ENCODE measurements around the gene YPEL4. TPM values are rescaled to one million over a fixed set of nuclear protein-coding genes. Genes with fewer than 3 reads are reported as not detected.
"Not testable (repeated sequence)": the region's sequence is repeated elsewhere in the genome, so short reads cannot be mapped to it uniquely, and the experiment has no call there.

YPEL4 gene, protein sequence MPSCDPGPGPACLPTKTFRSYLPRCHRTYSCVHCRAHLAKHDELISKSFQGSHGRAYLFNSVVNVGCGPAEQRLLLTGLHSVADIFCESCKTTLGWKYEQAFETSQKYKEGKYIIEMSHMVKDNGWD
- polyA plus RNA-seq (ENCODE audit: insufficient read length in 10 of 10) = 1 to 10 TPM; 1.1 to 3.4 (median 1.6) TPM
- long read RNA-seq, donor 1 = 0 reads
- long read RNA-seq, donor 2, partial matches to known transcripts = 0 of 1 reads
- long read RNA-seq, donor 2, other reads (novel, unspliced or antisense) = 0 of 1 reads
- long read RNA-seq, donor 3 = 0 reads
- long read RNA-seq, donor 4 = 0 reads
- long read RNA-seq, donor 5 = 0 reads
- long read RNA-seq, donor 6 = 0 reads
- long read RNA-seq, donor 7 = 0 reads
- long read RNA-seq, donor 8 = 0 reads
- long read RNA-seq, donor 9 = 0 reads

DNA sequence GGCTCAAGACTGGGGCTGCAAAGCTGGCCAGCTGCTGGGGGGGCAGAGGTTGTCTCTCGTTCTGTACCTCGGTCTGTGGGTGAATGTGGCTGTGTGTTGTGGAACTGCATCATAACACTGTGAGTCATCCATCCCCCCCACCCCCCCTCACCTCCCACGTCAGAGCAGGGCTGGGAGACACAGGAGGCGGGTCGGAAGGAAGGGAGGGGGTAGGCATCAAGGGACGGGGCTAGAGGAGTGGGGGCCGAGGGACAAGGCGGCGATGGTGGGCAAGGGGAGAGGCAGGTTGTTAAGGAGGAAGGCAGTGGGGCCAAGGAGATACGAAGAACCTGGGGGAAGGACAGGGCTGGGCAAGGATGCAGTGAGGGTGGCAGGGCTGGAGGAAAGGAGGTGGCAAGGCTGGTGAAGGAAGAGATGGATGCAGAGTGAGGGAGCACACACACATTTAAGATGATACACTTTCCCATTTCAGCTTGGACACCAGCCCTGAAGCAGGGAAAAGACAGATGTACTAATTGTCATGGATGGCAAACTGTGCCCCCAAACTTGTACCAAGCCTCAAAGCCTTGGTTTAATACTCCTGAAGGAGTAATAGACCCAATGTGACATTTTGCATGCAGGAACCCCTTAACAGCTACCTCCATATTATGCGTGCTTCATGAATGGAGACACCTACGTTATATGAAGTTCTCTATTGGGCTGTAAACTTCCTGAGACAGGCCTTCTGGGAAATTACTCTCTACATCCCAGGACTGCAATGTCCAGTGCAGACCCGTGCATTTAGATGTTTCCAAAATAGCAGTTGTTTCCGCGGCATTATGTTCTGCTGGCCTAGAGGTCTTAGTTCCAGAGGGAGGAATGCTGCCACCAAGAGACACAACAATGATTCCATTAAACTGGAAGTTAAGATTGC is at the start of gene YPEL4:
Gene YPEL4 (minus strand): TSS at position 87 of the 913 bp plus-strand sequence. CDS start 2,805 bp downstream, outside the sequence.
- DNase-seq = peak in 1 of 3 donors; percentile 83

DNA sequence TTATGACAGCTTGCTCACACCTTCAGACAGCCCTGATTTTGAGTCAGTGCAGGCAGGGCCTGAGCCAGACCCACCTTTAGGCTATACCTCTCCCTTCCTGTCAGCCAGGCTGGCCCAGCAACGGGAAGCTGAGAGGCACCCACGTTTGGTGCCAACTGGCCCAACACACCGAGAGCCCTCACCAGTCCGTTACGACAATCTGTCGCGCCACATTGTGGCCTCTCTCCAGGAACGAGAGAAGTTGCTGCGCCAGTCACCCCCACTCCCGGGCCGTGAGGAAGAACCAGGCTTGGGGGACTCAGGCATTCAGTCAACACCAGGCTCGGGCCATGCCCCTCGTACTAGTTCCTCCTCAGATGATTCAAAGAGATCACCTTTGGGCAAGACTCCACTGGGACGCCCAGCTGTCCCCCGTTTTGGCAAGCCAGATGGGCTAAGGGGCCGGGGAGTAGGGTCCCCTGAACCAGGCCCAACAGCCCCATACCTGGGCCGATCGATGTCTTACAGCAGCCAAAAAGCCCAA is 49.2 kb upstream of the YPEL4 start:
- no peak for DNase-seq

DNA sequence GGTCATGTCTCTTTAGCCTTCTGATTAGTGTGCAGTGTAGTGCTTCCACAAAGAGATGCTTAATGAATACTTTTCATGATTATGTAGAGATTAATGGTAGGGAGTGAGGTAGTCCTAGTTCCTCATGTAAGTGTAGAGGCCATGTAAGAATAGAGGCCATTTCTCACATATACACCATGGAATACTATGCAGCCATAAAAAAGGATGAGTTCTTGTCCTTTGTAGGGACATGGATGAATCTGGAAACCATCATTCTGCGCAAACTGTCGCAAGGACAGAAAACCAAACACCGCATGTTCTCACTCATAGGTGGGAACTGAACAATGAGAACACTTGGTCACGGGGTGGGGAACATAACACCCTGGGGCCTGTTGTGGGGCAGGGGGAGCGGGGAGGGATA is 40.8 kb upstream of the YPEL4 start:
- DNase-seq = not testable (repeated sequence)

DNA sequence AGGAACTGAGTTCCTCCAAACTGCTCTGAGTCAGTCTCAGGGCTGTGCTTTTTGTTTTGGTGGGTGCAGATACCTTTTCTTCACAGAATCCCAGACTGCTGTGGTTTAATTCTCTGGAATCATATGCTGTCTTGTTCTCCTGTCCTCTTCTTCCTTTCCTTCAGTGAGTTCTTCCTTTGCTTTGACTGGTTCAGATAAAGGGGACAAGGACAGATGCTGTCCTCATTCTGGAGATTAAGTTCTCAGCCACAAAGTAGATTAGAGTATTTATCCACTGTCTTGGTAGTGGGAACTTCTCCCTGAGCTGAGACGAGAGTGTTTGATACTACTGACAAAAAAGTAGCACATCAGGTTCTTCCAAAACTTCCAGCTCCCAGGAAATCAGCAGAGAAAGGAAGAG is 31.5 kb upstream of the YPEL4 start:
- no peak for DNase-seq

DNA sequence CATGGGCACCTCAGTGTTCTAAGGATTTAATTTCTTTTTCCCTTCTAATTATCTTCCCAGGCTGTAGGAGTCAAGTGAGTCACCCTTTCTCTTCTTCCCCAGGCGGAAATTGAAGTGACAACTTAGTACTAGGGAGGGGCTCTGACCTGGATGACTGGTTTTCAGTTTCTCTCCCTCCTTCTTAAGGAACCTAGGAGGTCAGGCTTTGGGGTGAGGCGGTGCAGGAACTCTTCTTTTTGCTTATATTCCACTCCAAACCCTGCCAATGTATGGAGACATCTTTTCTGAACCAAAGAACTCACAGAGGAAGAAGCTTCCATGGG is 30.8 kb upstream of the YPEL4 start:
- no peak for DNase-seq

DNA sequence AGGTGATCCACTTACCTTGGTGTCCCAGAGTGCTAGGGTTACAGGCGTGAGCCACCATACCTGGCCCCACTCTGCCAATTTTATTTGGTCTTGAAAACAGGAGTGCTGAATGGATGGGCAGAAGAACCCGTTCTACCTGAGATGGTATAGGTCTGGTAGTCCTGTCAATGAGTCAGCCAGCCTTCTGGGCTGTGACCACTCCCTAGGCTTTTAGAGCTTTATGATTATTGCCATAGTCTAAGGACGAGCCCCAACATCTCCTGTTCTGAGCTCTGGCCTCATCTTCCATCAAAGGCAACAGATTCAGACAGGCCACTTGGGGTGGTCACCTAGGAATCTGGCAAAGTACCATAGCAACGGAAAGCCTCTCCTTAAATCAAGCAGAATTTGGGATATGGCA is 29.7 kb upstream of the YPEL4 start:
- DNase-seq = no peak

DNA sequence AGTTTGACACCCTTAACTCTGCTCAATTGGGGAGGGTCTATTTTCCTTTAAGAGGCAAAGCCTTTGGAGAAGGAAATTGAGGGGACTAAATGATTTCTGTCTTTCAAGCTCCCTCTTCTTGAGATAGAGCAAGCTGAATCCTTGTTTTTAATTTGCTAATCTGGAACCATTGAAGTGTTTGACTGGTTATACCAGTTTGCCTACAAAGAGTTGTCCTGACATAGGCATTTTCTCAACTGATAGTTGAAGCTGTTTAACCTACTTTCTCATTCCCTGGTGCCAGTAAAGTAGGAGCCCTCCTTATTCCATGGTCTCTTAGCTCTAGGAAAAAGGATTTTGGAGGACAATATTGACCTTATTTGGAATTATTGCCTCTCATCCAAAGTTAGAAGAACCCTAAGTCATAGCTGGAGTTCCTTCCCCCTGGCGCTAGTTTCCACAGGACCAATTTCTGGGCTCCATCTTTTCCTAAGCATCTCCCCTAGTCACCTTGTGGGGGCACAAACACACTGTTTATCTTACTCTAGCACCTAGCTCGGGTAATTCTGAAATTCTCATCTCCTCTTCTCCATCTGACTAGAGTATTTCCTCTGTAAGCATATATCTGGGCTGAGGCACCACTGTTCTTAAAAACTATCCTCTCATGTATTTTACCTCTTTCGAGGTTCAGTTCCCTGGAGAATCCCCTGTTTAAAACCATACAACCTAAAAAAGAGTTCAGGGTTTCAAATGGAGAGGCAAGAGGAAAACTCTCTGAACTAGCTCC is 25.6 kb upstream of the YPEL4 start:
- no peak for DNase-seq

DNA sequence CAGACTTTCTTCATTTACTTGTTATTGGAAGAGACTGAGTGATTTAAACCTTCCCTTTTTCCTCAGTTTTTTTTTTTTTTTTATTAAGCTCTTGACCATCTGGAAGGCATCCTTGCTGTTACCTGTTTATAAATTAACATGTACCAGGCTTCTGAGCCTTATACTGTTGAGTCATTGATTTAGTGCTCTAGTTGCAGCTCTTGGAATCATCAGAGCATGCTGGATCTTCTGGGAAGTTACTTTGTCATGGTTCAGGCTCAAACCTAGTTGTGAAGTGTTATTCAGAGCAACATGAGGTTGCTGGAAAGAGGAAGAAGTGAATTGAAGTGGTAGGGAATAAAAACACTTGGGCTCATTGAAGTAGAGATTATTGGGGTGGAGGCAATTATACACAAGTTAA is 24.5 kb upstream of the YPEL4 start:
- no peak for DNase-seq

DNA sequence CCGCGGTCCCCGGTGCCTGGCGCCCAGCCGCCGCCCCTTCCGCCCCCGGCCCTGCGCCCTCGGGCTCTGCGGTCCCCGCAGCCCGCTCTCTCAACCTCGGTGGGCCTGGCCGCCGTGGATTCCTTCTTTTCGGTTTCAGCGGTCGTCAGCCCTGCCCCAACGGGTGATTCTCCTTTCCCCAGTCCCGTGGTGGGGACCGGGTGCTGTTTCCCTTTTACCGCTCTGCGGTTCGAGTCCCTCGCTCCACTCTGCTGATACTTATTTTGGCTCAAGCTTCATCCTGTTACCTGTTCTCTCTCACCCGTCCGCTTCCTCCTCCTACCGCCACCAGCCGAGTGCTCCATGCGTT is 18.7 kb upstream of the YPEL4 start:
- DNase-seq = no peak

DNA sequence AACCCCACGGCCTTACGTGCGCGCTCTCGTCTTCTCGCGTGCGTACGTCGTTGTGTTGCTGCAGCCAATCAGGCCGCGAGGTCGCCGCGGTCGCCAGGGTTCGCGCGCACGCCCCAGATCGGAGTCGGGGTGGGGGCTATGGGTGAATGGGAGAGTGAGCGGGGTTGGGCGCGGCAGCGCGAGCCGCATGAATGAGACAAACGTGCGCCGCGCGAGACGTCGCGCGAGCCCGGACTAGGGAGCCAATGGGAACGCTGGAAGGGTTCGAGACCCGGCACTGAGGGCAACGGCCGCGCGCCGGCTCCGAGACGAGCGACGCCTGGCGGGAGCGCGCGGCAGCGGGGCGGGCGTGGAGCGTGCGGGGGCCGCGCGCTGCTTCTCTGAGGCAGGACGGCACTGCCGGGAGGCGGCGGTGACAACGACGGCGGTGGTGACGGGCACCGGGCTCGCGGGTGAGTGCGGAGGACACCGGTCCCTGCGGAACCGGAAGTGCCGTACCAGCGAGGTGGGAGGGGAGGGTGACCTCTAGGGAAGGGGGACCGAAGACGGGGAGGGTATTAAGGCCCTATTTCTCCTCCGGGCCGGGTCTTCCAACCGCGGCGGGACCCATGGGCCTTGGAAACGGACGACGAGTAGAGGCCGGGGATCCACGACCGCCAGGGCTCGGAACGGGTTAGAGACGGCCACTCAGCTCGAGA is 18.2 kb upstream of the YPEL4 start, which contains the start of gene ZDHHC5:
Gene ZDHHC5 (plus strand): TSS at position 379 of the 698 bp plus-strand sequence. CDS start 4,977 bp downstream, outside the sequence.
- DNase-seq = peak; percentile 99 to 100 (median 100)

DNA sequence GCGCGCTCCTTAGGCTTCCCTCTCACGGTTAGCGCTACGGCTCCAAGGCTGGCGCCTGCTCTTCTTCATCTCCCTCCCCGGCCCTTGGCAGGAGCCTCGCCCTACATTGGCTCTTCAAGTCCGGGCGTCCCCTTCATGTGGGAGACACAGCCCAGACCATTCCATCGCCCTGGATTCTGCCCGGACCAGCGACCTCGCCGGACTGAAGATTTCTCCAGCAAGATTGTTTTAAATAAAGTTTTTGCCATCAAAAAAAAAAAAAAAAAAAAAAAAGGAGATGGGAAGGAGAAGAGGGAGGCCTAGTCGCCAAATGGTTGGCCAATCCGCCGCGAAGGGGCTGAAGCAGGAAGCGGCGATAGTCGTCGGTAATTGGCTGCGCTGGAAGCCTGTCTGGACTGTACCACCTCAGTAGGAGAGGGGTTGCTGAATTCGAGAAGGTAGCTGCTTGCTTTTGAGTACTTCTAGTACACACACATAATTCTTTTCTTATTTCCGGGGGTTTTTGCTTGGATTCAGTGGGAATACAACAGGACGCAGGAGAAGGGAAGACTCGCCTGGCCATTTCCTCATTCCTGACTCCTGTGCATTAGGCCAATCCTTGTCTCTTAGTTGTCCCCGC is 17.5 kb upstream of the YPEL4 start:
- peak; percentile 98 to 99 (median 99) for DNase-seq

DNA sequence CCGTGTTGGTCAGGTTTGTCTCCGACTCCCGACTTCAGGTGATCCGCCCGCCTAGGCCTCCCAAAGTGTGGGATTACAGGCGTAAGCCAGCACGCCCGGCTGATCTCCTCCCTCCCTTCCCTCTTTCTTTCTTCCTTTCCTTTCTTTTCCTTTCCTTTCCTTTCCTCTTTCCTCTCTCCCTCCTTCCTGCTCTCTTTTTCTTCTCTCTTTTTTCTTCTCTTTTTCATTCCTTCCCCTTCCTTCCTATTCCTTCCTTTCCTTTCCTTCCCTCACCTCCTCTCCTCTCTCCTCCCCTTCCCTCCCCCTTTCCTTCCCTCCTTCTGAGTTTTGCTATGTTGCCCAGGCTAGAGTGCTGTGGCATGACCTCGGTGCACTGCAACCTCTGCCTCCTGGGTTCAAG is 14.3 kb upstream of the YPEL4 start:
- DNase-seq = no peak

DNA sequence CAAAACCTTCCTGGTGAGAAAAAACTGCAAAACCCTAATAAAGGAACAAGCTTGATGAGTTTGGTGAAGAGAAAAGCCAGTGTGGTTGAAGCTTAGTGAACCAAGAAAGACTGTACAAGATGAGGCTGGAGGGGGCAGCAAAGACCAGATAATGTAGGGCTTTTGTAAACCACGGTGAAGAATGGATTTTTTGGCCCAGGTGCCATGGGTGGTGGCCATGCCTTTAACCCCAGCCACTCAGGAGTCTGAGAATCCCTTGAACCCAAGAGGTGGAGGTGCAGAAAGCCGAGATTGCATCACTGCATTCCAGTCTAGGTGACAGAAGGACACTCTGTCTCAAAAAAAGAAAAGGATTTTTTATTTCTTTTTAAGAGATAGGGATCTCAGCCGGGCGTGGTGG is 13.2 kb upstream of the YPEL4 start:
- DNase-seq = no peak

DNA sequence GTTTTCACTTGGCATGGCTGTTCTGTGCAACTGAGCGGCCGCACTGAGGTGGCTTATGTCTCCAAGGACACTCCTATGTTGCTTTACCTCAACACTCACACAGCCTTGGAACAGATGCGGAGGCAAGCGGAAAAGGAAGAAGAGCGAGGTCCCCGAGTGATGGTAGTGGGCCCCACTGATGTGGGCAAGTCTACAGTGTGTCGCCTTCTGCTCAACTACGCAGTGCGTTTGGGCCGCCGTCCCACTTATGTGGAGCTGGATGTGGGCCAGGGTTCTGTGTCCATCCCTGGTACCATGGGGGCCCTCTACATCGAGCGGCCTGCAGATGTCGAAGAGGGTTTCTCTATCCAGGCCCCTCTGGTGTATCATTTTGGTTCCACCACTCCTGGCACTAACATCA is 10.0 kb upstream of the YPEL4 start:
- DNase-seq = no peak

DNA sequence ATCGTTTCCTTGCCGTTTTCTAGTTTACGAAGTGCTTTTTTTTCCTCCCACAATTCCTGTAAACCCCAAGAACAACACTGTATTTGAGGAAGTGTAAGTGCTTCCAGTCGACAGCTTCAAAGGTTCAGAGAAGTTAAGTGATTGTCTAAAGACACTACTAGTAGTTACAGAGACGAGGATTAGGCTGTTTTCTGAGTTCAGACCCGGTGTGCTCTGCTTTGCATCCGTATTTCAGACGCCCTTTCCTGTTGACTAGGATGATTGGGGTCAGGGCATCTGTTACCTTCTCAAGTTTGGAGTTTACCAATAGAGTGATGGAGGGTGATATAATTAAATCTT is 8.3 kb upstream of the YPEL4 start:
- no peak for DNase-seq

DNA sequence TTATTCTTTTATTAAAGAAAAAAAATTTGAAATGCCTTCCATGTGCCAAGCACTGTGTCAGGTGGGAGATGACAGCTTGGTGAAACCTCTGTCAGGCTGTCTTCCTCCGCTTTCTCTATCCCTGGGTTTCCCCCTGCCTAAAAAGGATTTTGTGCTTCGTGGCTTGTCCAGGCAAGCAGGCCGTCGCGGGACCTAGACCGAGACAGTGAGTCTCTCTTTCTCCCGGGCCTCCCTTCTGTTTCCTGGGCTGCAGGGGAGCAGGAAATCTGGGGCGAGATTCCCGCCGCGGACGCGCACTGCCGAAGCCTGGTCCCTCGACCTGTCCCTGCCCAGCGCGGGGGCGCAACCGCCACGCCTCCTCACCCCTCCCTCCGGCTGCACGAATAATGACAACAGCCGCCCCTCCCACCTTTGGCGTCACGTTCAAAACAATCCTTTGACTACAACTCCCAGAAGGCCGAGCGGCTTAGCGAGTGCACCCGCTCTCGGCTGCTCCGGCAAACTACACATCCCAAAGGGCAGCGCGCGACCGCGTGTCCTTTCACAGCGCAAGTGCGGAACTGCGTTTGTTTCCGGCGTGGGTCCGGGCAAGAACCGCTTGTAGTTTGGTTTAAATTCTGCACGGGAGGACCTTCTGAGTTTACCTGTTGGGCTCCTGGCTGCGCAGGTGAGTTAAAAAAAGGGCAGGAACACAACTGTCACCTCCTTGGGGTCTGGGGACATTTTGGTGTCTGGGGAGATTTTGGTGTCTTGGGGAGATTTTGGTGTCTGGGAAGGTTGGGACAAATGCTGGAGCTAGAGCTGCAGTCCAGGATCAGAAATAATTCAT is 7.7 kb upstream of the YPEL4 start, which contains the start of gene CLP1:
Gene CLP1 (plus strand): TSS at position 569 of the 829 bp plus-strand sequence. CDS start 1,715 bp downstream, outside the sequence.
- DNase-seq = peak; percentile 99 to 100 (median 100)

DNA sequence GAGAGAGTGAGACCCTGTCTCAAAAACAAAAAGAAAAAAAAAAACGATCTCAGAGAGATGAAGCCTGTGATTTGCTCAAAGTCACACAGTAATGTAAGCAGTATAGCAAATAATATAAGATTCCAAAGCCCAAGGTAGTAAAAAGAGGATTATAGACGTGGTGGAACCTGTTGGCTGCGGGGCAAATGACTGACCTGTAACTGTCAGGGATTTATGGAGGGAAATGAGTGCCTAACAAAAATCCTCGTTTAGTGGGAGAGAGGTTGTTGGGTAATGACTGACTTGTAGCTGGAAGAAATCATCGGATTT is 7.1 kb upstream of the YPEL4 start:
- DNase-seq = no peak

DNA sequence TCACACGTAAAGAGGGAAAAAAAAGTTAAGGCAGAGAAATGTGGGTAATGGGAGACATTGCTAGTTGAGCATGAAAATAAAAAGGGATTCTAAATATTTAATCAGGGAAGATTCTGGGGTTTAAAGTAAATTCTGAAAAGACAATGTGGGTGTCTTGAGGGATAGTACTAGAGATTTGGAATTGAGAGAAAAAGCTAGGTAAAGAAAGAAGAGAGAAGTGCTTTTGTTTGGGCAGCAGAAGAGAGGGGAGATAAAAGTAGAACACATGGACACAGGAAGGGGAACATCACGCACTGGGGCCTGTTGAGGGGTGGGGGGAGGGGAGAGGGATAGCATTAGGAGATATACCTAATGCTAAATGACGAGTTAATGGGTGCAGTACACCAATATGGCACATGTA is 3.5 kb upstream of the YPEL4 start:
- no peak for DNase-seq

DNA sequence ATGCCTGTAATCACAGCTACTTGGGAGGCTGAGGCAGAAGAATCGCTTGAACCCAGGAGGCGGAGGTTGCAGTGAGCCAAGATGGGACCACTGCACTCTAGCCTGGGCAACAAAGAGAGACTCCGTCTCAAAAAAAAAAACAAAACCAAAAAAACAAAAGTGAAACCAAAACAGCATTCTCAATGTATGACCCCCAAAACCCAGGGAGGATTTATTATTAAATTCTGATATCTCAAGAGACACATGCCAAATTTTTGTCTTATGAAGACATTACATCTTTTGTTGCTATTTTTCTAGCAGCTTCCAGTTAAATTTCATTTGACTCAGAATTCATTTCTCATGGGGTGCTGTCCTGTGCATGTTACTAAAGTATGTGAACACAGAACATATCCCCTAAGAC is 3.0 kb upstream of the YPEL4 start:
- DNase-seq = no peak

DNA sequence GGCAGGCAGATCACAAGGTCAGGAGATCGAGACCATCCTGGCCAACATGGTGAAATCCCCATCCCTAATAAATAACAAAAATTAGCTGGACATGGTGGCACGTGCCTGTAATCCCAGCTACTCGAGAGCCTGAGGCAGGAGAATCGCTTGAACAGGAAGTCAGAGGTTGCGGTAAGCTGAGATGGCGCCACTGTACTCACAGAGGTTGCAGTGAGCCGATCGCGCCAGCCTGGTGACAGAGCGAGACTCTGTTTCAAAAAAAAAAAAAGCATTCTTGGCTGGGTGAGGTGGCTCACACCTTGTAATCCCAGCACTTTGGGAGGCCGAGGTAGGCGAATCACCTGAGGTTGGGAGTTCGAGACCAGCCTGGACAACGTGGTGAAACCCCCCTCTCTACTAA is 2.5 kb upstream of the YPEL4 start:
- not testable (repeated sequence) for DNase-seq

All from muscle of back (tissue), 13 donors.